ENCODE data around the gene DAGLA.
A peak's percentile ranks its signal among the peaks of the same experiment; 100 is the strongest.

Gene DAGLA

GRCh38 chr11:61730240-61730994 lies 50.2 kb downstream of the DAGLA start:
- DNase-seq (ENCODE audit: low spot score), result no peak

- DNase-seq (ENCODE audit: low spot score), result no peak
These were observed 51.2 kb downstream of the DAGLA start for GRCh38 chr11:61731211-61731951.

DNA sequence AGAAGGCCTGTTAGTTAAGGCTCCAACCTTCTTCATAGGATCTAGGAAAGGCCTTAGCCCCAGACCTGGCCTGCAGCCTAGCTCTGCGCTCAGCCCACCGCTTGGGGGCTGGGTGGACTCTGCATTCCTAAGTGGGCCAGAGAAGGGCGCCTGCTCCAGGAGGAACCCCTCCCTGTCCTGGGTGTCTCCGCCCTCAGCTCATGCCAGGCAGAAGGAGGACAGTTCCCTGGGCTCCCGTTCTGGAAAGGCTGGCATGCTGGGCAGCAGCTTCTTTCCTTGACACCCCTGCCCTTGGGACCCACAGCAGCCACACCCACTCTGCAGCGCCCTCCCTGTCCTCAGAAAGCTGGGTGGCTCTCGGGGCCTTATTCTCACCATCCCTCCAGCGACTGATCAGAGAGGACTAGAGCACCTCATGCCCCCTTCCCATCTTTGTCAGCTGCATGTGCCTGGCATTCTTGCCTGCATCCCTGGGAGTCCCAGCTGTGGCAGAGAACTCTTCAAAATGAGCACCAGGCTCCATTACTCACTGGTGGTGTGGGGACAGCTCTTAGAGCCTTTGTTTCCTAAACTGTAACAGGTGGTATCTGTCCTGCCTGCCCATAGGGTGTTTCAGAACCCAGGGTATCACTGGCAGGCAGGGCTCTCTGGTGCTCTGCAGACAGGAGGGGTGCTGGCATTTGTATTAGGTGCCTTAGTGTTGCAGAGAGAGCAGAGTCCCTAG lies 51.9 kb downstream of the DAGLA start:
- no peak for DNase-seq (ENCODE audit: low spot score)

DNA sequence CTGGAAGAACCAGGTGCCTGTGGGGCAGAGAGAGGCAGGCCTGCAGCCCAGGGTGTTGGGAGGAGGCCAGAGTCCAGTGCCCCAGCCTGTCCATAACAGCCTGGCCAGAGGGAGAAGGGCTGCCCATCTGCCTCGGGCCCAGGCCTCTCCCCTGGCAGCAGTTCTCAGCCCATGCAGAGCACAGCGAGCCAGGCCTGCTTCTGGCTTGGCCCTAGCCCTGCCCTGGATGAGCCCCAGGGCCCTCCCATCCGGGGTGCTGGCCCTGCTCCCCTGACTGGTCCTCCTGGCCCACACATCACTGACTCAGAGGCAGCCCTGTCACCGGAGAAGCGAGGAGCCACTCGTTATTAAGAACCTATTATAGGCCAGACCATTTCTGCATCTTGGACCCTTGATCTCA lies 52.5 kb downstream of the DAGLA start:
- DNase-seq (ENCODE audit: low spot score), result peak; percentile 79

DNA sequence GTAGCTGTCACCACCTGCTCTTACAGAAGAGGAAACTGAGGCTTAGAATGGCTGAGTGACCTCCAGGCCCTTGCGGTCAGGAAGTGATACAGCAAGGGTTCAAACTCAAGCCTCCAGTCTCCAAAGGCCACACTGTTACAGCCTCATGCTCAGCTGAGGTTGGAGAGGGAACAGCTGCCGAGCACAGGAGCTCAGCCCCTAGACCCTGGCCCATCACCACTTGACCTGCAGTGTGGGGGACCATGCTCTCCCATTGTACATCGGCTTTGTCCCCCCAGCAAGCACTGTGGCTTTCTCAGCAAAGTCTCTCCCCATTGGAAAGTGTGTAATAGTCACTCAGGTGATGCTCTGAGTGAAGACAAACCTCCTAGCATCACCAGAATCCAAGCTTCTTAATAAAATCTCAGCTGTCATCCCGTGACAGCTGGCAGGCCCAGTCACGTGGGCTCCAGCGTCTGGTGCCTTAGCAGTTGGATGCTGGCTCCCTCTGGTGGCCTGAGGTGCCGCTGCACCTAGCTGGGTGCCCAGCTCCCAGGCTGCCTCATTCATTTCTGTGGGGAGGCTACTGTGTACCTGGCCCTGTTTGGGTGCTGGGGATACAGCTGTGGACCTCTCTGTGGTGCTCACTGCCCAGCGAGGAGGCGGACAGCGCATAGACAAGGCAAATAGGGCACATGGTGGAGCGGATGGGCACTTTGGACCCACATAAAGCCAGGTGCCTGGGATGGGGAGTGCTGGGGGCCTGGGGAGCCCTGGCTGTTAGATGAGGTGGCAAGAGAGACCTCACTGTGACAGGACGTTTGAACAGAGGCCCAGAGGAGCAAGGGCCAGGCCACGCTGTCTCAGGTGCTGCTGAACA lies 53.2 kb downstream of the DAGLA start:
- DNase-seq (ENCODE audit: low spot score), result peak; percentile 87

GRCh38 chr11:61734767-61735166 lies 54.6 kb downstream of the DAGLA start:
- no peak for DNase-seq (ENCODE audit: low spot score)

DNA sequence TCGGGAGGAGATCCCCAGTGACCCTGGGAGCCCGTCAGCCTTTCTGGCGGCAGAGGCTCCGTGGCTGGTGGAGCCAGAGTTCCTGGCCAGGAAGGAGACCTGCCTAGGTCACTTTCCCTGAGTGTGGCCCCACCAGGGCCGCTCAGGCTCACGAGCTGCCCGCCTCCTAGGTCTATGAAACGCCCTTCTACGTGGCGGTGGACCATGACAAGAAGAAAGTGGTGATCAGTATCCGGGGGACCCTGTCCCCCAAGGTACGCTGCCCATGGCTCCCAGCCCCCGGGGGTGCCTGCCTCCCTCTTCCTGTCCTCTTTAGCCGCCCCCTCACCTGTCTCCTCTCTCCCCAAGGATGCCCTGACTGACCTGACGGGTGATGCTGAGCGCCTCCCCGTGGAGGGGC lies 55.2 kb downstream of the DAGLA start:
- no peak for DNase-seq (ENCODE audit: low spot score)

DNA sequence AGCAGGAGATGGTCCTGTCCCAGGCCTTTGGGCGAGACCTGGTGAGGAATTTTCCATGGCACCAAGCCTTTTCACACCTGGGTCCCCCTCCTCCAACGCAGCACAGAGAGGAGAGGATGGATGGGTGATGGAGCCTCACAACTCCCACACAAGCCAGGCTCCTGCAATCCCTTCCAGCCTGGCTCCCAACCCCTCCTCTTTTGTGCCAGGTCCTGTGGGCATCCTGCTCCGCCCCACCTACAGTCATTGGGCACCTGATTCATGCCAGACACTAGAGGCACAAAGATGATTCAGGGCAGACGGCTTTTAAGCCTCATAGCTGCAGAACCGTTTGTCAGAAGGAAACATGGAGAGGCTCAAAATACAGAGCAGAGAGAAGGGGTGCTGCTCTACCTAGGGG lies 56.1 kb downstream of the DAGLA start:
- no peak for DNase-seq (ENCODE audit: low spot score)

DNA sequence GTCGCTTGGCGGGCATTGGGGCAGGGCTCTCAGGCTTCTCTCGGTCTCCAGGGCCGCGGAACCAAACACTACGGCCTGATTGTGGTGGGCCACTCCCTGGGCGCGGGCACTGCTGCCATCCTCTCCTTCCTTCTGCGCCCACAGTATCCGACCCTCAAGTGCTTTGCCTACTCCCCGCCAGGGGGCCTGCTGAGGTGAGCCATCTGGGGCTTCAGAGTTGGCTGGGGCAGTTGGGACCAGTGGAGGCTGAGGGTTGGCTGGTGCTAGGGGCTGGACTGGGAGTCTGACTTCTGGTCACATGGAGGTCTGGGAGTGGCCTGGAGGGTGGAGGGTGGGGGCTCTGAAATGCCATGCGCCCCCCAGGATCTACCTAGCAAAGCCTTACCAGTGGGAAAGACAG lies 56.9 kb downstream of the DAGLA start:
- no peak for DNase-seq (ENCODE audit: low spot score)

GRCh38 chr11:61737636-61738386 lies 57.6 kb downstream of the DAGLA start:
- no peak for DNase-seq (ENCODE audit: low spot score)

DNA sequence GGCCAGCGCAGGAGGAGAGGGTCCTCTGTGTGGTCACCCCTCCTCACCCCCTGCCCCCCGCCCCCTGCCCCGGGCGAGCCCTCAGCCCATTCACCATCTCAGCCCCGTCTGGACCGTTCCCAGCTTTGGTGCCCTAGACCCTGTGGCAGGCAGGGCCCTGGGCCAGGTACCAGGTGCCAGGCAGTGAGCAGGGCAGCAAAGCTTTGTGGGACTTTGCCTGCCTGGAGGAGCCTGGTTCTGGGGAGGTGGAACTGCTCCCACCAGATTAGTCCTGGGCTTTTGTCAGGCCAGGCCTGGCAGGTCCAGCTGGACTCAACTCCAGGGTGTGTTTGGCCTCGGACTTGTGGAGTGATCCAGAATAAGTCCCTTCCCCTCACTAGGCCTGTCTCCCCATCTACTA lies 58.6 kb downstream of the DAGLA start:
- no peak for DNase-seq (ENCODE audit: low spot score)

- DNase-seq (ENCODE audit: low spot score), result no peak
These were observed 59.2 kb downstream of the DAGLA start for GRCh38 chr11:61739413-61739812.

GRCh38 chr11:61739966-61740365 lies 59.8 kb downstream of the DAGLA start:
- DNase-seq (ENCODE audit: low spot score), result no peak

DNA sequence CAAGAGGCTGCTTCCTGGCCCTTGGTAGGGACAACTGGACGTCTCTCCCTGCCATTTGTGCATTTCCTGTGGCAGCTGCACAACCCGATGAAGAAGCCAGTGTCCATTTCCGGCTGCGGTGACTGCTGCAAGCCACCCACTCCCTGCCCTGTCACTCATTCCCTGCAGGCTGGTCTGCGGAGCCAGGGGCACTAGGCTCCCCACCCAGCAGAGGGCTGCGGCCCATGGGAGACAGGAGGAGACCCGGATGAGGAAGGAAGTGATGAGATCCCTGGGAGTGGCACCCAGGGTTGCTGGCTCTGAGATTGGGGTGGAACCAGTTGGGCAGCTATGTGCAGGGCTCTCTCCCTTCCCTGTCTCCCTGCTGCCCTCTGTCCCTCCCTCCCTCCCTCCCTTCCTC lies 62.2 kb downstream of the DAGLA start:
- DNase-seq (ENCODE audit: low spot score), result no peak

DNA sequence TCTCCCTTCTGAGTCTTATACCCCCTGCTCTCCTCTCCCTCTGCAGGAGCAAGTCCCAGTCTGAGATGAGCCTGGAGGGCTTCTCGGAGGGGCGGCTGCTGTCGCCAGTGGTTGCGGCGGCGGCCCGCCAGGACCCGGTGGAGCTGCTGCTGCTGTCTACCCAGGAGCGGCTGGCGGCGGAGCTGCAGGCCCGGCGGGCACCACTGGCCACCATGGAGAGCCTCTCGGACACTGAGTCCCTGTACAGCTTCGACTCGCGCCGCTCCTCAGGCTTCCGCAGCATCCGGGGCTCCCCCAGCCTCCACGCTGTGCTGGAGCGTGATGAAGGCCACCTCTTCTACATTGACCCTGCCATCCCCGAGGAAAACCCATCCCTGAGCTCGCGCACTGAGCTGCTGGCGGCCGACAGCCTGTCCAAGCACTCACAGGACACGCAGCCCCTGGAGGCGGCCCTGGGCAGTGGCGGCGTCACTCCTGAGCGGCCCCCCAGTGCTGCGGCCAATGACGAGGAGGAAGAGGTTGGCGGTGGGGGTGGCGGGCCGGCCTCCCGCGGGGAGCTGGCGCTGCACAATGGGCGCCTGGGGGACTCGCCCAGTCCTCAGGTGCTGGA lies 63.4 kb downstream of the DAGLA start:
- no peak for DNase-seq (ENCODE audit: low spot score)

DNA sequence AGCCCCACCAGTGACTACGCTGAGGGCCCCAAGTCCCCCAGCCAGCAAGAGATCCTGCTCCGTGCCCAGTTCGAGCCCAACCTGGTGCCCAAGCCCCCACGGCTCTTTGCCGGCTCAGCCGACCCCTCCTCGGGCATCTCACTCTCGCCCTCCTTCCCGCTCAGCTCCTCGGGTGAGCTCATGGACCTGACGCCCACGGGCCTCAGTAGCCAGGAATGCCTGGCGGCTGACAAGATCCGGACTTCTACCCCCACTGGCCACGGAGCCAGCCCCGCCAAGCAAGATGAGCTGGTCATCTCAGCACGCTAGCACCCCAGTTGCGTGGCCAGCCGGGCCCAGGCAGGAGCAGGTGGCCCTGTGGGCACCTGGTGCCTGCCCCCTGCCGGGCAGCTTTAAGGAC lies 64.0 kb downstream of the DAGLA start:
- DNase-seq (ENCODE audit: low spot score), result no peak

DNA sequence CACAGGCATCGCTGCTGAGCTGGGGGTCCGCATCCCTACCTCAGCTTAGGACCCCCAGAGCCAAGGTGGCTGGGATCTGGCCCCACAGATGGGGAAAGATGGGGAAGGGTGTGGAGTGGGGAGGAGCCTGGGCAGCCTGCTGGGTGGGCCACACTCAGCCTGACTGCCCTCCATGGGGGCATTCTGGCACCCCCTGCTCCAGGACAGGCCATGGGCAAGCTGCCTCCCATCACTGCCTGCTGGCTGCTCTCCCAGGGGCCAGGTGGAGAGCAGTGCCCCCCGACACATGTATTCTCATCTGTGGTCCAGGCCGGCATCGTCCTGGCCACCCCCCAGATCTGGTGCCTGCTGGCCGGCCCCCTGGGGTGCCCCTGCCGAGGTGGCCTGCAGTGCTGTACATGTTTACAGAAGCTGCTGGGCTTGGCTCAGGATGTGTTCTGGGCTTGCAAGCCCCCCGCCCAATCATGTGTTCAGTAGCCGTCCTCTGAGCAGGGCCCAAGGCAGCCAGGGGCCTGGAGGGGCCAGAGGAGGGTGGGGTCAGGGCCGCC lies 64.5 kb downstream of the DAGLA start:
- DNase-seq (ENCODE audit: low spot score), result no peak

- no peak for DNase-seq (ENCODE audit: low spot score)
These were observed 65.7 kb downstream of the DAGLA start for GRCh38 chr11:61745781-61746441.

- no peak for DNase-seq (ENCODE audit: low spot score)
These were observed 66.4 kb downstream of the DAGLA start for GRCh38 chr11:61746442-61747191.

Measured in cerebellar cortex (tissue), 1 donor.